Medulla oblongata (tissue), 1 donor: ENCODE data around the gene SAMM50.
"Not testable (repeated sequence)": the region's sequence is repeated elsewhere in the genome, so short reads cannot be mapped to it uniquely, and the experiment has no call there.

ENCODE experiments used
- DNase-seq: peaks from one replicate; pipeline ENCODE4 v3.0.0-alpha.2; 2015; ENCODE audit errors: extremely low spot score

Gene SAMM50

DNA sequence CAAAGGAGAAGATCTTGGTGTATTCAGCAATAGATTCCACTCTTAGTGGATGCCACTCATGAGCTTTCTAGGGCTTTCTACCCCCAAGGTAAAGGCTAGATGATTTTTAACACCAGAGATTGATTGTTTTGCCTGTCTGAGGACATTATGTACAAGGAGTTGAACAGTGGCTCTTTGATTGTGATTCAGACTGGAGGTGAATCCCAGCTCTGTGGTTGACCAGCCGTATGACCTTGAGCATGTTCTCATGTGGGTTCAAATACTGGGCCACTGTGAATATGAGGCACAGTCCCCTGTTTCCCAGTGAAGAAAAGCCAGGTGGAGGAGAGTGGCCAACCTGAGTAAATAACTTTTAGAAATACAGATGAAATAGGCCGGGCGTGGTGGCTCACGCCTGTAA is 44.9 kb downstream of the SAMM50 start:
- no peak for DNase-seq

- no peak for DNase-seq
Observed at GRCh38 chr22:44001521-44001920, 46.3 kb downstream of the SAMM50 start.

DNA sequence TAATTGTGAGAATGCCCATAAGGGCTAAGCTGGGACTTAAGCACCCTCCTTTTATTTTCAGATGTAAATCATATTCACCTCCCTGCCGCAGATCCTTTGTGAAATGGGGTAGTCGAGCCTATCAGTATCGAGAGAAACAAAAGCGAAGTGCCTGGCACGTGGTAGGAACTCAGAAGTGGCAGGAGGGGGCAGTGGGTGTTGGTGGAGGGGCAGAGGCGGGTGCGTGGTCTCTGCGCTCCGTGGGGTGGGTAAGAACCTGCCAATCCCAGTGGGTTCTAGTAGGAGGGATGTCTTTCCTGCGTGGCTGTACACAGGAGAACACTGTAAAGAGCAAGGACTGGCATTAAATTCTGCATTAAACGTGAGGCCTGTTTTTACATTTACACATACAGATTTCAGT is 47.1 kb downstream of the SAMM50 start:
- DNase-seq, result no peak

DNA sequence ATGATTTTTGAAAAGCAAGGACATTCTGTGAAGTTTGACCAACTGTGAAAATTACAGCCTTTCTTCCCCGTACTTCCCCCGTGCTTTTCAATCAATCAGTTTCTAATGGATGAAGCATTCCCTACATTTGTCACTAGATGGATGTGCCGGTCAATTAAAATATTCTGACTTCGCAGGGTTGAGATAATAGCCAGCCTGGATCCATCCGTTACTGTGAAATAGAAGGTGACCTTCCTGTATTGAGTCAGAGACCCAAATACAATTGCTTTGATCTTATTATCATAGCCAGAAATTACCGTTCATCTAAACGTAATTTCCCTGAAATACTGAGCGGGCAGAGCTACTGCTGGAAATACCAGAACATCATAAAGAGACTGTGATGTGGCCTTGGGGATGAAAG is 47.8 kb downstream of the SAMM50 start:
- no peak for DNase-seq

DNA sequence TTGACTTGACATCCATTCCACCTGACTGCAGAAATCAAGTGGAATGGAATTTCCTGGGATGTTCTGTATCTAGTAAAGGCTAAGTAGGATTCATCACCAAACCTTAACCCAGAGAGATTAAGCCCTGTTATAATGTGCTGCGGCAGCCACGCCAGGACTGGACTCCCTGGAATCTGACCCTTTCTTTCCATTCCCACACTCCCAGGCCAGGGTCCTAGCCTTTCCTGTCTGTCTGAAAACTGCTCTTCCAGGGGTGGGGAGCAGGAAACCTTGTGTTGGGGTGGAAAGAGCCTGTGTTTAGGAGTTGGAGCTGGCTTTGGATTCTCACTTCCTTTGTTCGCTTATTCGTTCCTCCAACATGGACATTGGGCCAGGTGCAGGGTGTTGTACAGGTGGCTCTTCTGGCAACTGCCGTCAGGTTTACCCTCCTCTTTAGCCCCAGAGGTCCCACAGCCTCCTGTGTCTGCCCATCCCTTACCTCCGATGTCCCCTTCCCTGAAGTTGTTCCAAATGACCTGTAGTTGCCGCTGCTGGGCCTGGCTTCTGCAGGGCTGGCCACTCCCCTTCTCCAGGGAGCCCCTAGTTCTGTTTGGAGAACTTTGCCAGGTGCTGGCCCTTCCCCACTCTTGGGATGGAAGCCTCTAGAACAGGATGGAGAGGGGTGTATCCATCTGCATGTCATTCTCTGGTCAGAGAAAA is 48.3 kb downstream of the SAMM50 start:
- no peak for DNase-seq

- DNase-seq, result no peak
Observed at GRCh38 chr22:44004104-44004460, 48.8 kb downstream of the SAMM50 start.

DNA sequence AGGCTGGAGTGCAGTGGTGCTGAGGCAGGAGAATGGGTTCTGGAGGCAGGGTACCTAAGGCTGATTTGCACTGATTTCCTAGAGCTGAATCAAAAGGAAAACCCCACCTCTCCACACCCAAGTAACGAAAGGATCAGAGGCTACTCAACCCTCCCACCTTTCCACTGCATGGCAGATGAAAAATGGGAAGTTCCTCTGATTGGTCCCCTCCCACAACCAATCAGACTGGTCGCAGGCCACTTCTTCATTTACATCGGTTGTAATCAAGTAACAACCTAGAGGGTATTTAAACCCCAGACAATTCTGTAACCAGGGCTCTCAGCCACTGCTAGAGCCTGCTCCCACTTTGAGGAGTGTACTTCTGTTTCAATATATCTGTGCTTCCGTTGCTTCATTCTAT is 50.3 kb downstream of the SAMM50 start:
- DNase-seq, result no peak

DNA sequence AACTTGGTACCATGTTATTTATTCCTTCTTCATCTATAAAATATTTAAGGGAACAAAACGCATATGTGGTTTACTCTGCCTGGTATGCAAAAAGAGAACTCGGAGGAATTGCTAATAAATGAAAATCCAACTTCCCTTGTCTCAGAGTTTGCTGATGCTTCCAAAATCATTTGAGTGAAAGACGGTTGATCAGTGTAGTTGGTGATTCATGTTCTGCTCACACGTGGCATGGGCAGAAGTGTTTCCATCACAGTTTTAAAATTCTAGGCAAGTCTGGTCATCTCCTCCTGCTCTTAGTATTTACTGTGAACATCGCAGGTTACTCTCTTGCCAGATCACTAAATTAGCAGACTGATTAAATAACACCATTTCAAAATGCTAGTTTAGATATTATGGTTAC is 56.9 kb downstream of the SAMM50 start:
- no peak for DNase-seq

DNA sequence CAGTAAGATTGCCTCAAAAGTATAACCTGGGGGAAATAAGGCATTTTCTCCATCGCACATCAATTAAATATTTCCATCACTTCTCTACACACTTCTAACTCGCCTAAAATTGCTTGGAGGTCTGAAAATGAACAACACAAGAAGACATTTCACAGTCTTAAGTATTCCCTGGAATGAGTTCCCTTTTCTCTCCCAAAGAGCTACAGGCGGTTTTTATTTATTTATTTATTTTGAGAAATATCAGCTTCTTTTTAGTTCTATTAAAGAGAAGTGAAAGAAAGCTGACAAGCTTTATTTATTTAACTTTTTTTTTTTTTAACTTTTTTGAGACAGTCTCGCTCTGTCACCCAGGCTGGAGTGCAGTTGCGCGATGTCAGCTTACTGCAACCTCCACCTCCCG is 57.3 kb downstream of the SAMM50 start:
- no peak for DNase-seq

- DNase-seq, result no peak
Observed at GRCh38 chr22:44014241-44014640, 59.0 kb downstream of the SAMM50 start.

GRCh38 chr22:44016586-44016985 is 61.3 kb downstream of the SAMM50 start:
- DNase-seq, result not testable (repeated sequence)

DNA sequence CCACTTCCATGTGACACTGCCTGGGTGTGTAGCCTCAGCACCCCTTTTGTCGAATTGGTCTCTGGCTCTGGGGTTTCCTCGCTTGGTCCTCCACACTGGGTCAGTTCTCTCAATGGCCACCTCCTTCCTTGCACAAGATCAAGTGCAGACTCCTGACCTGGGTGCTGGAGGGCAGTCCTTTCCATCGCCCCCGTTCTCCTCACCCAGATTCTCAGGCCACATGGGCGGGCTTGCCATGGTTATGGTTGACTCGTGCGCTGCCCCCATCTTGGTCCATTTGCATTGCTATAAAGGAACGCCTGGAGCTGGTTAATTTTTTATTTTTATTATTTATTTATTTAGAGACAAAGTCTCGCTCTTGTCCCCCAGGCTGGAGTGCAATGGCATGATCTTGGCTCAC is 63.4 kb downstream of the SAMM50 start:
- DNase-seq, result no peak

GRCh38 chr22:44019416-44019815 is 64.2 kb downstream of the SAMM50 start:
- no peak for DNase-seq

DNA sequence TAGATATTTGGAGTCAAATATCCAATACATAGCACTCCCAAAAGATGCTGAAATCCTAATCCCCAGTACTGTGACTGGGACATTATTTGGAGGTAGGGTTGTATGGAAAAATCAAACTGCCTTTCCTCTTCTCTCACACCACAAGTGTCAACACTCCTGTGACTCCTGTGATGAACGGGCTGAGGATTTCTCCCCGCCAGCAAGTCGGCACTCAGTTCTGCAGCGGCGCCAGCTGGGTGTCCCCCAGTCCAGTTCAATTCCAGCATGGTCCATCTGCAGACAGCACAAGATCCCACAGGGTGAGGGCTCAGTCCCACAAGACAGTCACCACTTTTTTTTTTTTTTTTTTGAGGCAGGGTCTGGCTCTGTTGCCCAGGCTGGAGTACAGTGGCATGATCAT is 64.6 kb downstream of the SAMM50 start:
- no peak for DNase-seq

GRCh38 chr22:44020981-44021380 is 65.7 kb downstream of the SAMM50 start:
- no peak for DNase-seq

- no peak for DNase-seq
Observed at GRCh38 chr22:44023404-44024287, 68.4 kb downstream of the SAMM50 start.

DNA sequence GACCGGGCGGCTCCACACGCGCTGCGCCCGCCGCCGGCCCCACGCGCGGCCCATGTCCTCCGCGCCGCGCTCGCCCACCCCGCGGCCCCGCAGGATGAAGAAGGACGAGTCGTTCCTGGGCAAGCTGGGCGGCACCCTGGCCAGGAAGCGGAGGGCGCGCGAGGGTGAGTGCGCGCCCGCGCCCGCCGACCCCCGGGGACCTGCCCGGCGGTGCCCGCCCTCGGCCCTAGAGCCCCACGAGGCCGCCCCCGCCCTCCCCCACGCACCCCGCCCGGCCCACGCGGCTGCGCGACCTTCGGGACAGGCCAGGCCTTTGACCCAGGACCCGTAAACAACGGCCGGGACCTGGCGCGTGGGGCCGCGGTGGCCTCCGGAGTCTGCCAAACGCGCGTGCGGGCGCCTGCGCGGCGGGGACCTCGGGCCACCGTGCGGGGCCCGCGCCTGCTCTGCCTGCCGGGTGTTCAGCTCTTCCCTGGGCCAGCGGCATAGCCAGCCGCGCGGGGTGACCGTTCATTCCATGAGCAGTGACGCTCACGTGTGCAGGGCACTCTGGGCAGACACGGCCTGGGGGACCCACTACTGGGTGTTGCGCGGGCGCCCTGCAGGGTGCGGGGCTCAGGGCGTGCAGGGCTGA is 69.2 kb downstream of the SAMM50 start, which contains the start of gene PARVB:
Gene PARVB (plus strand): TSS at position 15 of the 634 bp plus-strand sequence. CDS start 38 bp downstream, at position 53.
- no peak for DNase-seq

- peak; percentile 60 for DNase-seq
Observed at GRCh38 chr22:44025171-44026065, 70.2 kb downstream of the SAMM50 start.

DNA sequence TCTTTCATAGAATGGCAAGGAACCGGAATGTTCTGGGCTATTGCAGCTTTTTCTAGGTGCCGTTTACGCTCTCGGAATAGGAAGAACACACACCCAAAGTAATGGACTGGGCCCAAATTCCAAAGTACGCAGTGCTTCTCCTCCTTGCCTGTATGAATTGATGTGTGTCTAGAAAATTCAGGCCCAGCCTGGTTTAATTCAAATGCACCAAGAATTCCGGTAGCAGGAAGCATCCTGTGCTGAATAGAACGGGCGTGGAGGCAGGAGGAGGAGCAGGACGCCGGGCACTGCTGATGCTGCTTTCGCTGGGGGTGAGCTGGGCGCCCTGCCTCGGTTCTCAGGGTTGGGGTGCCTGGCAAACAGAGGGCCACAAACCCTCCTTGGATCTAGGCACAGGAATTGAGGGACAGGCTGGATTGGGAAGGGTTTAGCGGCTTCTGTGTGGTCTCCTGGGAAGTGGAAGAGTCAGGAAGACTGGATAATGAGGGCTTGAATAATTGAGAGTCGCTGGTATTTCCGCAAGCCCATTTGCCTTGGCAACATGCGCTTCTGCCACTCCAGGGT is 70.9 kb downstream of the SAMM50 start:
- no peak for DNase-seq

DNA sequence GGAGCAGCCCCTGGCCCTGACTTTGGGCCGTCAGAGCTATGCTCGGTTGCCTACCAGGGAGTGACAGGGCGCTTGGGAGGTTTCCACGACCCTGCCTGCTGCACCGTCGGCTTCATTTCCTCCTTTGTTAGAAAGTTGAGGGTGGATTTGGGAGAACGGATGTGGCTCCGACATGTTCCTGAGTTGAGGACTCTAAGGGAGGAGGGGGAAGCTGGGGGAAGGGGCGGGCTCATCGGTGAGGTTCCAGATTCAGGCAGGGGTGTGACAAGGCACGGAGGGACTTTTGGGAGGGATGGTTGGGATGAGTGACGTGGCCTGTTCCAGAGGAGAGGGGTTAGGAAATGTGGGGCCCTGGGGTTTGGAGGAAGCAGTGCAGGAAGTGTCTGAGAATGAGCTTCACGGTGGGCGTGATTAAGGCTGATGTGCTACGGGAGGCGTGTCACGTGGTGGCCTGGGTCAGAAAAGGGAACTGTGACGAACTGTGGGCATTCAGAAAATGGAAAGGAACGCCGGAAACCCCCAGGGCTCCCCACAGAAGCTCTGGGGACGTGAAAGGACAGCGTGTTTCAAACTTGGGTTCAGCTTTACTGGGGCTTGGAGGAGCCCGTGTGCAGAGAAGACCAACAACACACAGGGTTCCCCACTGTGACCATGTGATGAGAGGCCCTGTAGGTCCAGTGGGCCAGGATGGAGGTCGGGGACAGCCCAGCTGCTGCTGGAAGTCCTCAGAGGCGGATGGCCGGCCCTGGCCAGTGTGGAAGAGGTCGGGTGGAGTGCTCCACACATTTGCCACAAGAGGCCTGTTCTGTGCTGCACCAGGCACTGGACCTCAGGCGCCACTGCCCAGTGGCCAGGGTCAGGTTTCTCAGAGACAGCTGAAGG is 71.6 kb downstream of the SAMM50 start:
- DNase-seq, result peak; percentile 79
